Activated CD4-positive, alpha-beta T cell treated with anti-CD3 and anti-CD28 coated beads, Interleukin-2, amount 10 ng/mL, durations not matched to agents 7 days and 5 days (primary cell): ENCODE results near the gene RPAP3. TPM values are rescaled to one million over a fixed set of nuclear protein-coding genes. Genes with fewer than 3 reads are reported as not detected.

Experiments
- CTCF ChIA-PET: fragments of 350-600 bp; sonication (Branson Sonifier 250); formaldehyde crosslinking; loops from one replicate; lab custom pipeline; 2021; ENCODE audit warnings: antibody characterized with exemption; lab: Charles Lee
- POLR2A ChIA-PET: fragments of 350-600 bp; sonication (Branson Sonifier 250); formaldehyde crosslinking; loops from one replicate; lab custom pipeline; 2021; ENCODE audit warnings: antibody characterized with exemption; lab: Charles Lee
- DNase-seq: peaks from one replicate; pipeline ENCODE4 v3.0.0-alpha.2; 2020
- H3K27ac Mint-ChIP-seq: one replicate; pipeline ENCODE4 v1.8.0; 2021; ENCODE audit warnings: mild to moderate bottlenecking, moderate library complexity, mixed read lengths
- H3K27me3 Mint-ChIP-seq: one replicate; pipeline ENCODE4 v1.8.0; 2021; ENCODE audit warnings: mixed read lengths
- H3K36me3 Mint-ChIP-seq: one replicate; pipeline ENCODE4 v1.8.0; 2021; ENCODE audit warnings: low read depth, mixed read lengths
- H3K4me1 Mint-ChIP-seq: one replicate; pipeline ENCODE4 v1.8.0; 2021; ENCODE audit warnings: mixed read lengths
- H3K4me3 Mint-ChIP-seq: one replicate; pipeline ENCODE4 v1.8.0; 2021; ENCODE audit warnings: mild to moderate bottlenecking, moderate library complexity, mixed read lengths
- H3K9me3 Mint-ChIP-seq: one replicate; pipeline ENCODE4 v1.8.0; 2021; ENCODE audit warnings: mixed read lengths
- total RNA-seq, 2 experiments: library from RNA; stranded (reverse); gene quantifications; one replicate each; pipeline ENCODE4 v1.2.3, GENCODE V29; 2021

RPAP3 gene, protein sequence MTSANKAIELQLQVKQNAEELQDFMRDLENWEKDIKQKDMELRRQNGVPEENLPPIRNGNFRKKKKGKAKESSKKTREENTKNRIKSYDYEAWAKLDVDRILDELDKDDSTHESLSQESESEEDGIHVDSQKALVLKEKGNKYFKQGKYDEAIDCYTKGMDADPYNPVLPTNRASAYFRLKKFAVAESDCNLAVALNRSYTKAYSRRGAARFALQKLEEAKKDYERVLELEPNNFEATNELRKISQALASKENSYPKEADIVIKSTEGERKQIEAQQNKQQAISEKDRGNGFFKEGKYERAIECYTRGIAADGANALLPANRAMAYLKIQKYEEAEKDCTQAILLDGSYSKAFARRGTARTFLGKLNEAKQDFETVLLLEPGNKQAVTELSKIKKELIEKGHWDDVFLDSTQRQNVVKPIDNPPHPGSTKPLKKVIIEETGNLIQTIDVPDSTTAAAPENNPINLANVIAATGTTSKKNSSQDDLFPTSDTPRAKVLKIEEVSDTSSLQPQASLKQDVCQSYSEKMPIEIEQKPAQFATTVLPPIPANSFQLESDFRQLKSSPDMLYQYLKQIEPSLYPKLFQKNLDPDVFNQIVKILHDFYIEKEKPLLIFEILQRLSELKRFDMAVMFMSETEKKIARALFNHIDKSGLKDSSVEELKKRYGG
- 10 to 100 TPM; 40.3 to 42.9 TPM for total RNA-seq

DNA sequence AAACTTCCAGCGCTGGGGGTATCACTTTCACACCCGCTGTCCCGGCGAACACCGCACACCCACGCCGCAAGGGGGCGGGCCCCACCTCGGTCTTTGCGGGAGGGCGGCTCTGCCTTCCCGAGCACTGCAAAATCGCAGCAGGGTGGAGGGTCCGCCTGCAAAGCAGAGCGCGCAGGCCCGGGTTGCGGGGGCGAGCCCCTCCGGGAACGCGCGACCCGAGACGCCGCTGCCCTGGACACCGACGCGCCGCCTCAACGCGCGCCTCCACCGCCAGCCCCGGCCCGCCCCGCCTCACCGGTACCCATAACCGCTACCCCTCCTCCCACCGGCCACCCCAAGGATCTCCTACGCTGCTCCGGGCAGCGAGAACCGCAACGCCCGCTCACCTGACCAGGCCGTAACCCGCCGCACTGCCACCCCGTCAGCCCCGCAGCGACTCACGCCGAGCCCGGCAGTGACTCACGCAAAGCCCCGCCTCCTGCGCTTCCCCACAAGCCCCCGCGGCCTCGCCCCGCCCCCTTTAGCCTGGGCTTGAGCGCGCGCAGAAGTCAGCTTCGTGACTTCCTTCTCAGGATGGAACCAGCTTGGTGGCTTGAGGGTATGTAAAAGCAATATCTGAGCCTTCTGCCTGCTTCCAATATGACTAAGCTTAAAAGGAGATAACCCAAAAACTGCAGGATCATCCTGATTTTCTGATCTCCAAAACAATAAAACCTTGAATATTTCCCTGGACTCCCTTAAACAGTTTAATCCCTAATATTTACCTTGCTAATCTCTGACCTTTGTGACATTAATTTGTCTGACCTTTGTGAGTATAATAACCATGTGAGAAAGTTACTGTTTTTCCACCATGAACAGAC lies at the start of gene RPAP3:
Gene RPAP3, minus strand, starts transcription at position 465 of the 860 bp plus-strand sequence. CDS start 3,190 bp downstream, outside the sequence.
- peaks cover 46% of the 10 kb centered on the region for H3K4me1 Mint-ChIP-seq
- H3K27me3 Mint-ChIP-seq: no peaks in the 10 kb centered on the region
- H3K36me3 Mint-ChIP-seq: peaks cover 16% of the 10 kb centered on the region
- CTCF ChIA-PET: interaction anchor here (0.5 to 2.7 kb wide), 5 partner anchors 10 to 104 kb away, joined by 3 to 8 read pairs (median 3); no protein-coding TSS in a partner anchor
- H3K9me3 Mint-ChIP-seq: no peaks in the 10 kb centered on the region
- peak within 1 kb of the TSS; percentile 97 for H3K27ac Mint-ChIP-seq
- peak; percentile 98 for DNase-seq
- POLR2A ChIA-PET: no interaction called here
- peak within 1 kb of the TSS; percentile 90 for H3K4me3 Mint-ChIP-seq

DNA sequence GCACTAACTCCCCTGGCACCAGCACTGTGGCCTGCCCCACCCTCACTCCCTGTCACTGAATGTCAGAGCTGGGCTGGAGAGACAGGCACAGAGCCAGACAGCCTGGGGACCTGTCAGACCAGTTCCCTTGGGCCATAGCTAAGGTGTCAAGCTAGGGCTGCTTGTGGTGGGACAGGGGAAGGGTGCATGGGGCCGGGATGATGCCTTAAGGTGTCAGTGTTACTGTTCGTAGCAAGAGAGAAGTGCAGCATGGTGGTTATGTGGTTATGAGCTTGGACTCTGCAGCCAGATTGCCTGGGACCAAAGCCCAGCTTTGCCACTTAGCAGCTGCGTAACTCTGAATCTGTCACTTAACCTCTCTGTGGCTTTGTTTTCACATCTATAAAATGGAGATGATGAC lies 49.1 kb upstream of the RPAP3 start:
- Mint-ChIP-seq H3K27me3 (no peaks in the 10 kb centered on the region), H3K4me1 (peaks cover 27% of the 10 kb centered on the region), H3K9me3 (no peaks in the 10 kb centered on the region), H3K36me3 (no peaks in the 10 kb centered on the region), H3K27ac (no peak overlapping the region), H3K4me3 (no peak overlapping the region)
- ChIA-PET CTCF (interaction anchor here (0.6 to 10.5 kb wide), 14 partner anchors 10 to 330 kb away, joined by 3 to 162 read pairs (median 5); partner anchors contain the start of gene RPAP3), POLR2A (no interaction called here)
- no peak for DNase-seq

DNA sequence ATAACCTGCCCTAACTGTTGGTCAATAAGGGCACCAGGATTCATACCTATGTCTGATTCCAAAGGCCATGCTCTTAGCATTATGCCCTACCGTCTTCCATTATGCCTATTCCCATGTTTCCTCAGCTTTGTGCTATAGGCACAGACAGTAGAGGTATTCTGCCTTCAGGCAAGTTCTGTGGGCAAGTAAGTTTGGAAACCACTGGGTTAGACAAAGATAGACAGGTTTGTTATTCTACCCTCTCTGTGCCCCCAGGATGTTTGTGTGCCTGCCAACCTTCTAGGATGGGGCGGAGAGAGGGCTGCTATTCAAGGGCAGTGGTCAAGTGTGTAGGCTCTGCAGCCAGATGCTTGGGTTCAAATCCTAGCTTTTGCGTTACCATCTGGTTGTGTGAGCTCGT lies 48.3 kb upstream of the RPAP3 start:
- no peaks in the 10 kb centered on the region for H3K27me3 Mint-ChIP-seq
- no peaks in the 10 kb centered on the region for H3K9me3 Mint-ChIP-seq
- H3K27ac Mint-ChIP-seq: no peak overlapping the region
- ChIA-PET POLR2A (no interaction called here), CTCF (interaction anchor here (0.9 to 10.5 kb wide), 8 partner anchors 9 to 84 kb away, joined by 3 to 162 read pairs (median 6); no protein-coding TSS in a partner anchor)
- no peak overlapping the region for H3K4me3 Mint-ChIP-seq
- peaks cover 24% of the 10 kb centered on the region for H3K4me1 Mint-ChIP-seq
- H3K36me3 Mint-ChIP-seq: no peaks in the 10 kb centered on the region
- DNase-seq: no peak

DNA sequence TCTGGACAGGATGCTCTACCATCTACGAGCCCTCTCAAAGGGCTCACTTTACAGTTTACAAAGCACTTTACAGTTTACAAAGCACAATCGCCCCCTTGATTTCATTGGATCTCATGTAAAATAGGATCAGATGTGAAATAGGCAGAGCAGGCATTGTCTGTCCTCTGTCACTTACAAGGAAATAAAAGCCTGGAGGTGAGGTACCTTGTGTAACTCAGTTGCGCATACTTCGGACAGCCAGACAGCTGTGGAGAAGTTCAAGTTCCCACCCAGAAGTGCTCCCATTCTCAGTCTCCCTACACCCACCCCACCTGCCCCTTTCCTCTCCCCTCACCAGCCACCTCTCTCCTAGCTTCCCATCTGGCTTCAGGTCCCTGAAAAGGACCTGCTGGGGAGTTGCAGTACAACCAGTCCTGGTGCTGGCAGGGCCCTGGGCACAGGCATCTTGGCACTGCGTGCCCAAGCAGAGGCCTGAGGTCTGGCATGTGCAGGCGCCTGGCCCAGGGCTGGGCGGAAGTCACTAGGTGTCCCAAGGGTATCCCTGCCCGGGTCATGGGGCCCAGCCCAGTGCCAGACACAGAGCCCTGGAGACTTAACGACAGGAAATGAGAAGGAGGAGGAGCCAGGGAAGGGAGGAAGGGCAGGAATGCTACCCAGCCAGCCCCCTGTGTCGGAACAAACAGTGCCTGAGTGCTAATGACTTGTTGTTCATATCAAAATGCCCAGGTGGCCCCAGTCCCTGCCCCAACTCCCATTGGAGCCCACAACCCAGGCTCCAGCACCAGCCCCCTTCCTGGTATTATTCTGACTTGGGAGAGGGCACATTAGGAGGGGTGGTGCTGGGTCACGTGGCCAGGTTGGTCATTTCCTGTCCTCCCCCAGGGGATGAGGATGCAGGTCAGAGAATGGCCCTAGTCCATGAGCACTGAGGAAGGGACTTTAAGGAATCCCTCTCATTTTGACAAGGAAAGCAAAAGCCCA lies 47.5 kb upstream of the RPAP3 start:
- DNase-seq: no peak
- Mint-ChIP-seq H3K27me3 (no peaks in the 10 kb centered on the region), H3K4me1 (peaks cover 20% of the 10 kb centered on the region), H3K4me3 (no peak overlapping the region), H3K27ac (no peak overlapping the region), H3K36me3 (no peaks in the 10 kb centered on the region), H3K9me3 (no peaks in the 10 kb centered on the region)
- POLR2A ChIA-PET: no interaction called here
- CTCF ChIA-PET: interaction anchor here (0.7 to 10.5 kb wide), 8 partner anchors 9 to 85 kb away, joined by 3 to 162 read pairs (median 6); no protein-coding TSS in a partner anchor

DNA sequence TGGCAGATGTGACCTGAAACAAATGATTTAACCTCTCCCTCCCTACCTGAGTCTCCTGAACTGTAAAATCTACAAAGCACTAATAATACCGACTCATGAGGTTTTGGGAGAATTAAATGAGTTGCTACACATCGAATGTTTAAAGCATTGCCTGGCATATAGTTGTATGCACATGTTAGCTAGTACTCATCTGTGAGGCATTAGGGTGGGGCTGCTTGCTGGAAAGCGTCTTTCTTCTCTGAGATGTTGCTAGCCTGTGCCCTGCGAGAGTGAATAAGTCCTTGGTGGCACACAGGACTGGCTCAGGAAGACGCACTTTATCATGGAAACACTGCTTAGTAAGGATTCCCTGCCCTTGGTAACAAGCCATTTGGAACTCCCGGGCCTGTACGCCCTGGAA lies 46.7 kb upstream of the RPAP3 start:
- H3K36me3 Mint-ChIP-seq: no peaks in the 10 kb centered on the region
- H3K27me3 Mint-ChIP-seq: no peaks in the 10 kb centered on the region
- peaks cover 16% of the 10 kb centered on the region for H3K4me1 Mint-ChIP-seq
- CTCF ChIA-PET: interaction anchor here (0.7 to 4.2 kb wide), 6 partner anchors 9 to 37 kb away, joined by 3 to 18 read pairs (median 6); no protein-coding TSS in a partner anchor
- H3K9me3 Mint-ChIP-seq: no peaks in the 10 kb centered on the region
- no peak overlapping the region for H3K4me3 Mint-ChIP-seq
- POLR2A ChIA-PET: no interaction called here
- no peak overlapping the region for H3K27ac Mint-ChIP-seq
- DNase-seq: no peak

DNA sequence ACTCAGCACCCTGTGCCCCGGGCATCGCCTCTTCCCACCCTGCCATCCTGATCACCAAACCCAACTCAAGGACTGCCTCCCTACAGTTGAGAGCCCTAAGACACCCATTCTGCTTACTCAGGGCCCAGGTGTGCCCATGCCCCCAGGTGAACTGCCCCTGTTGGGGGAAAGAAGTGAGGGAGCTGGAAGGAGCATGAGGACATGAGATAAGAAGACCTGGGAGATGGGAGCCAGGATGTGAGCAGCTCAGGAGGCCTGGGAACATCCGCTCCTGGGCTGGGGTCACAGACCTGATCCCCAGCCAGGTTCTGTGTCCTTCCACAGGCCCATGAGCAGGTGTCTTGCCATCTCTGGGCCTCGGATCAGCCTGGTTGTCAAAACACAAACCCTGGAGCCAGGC lies 46.3 kb upstream of the RPAP3 start:
- no peak for DNase-seq
- no peaks in the 10 kb centered on the region for H3K27me3 Mint-ChIP-seq
- no peaks in the 10 kb centered on the region for H3K36me3 Mint-ChIP-seq
- H3K4me3 Mint-ChIP-seq: no peak overlapping the region
- POLR2A ChIA-PET: no interaction called here
- H3K27ac Mint-ChIP-seq: no peak overlapping the region
- no peaks in the 10 kb centered on the region for H3K9me3 Mint-ChIP-seq
- H3K4me1 Mint-ChIP-seq: peaks cover 15% of the 10 kb centered on the region
- CTCF ChIA-PET: interaction anchor here (0.6 to 3.1 kb wide), 4 partner anchors 9 to 21 kb away, joined by 3 to 10 read pairs (median 9); no protein-coding TSS in a partner anchor

DNA sequence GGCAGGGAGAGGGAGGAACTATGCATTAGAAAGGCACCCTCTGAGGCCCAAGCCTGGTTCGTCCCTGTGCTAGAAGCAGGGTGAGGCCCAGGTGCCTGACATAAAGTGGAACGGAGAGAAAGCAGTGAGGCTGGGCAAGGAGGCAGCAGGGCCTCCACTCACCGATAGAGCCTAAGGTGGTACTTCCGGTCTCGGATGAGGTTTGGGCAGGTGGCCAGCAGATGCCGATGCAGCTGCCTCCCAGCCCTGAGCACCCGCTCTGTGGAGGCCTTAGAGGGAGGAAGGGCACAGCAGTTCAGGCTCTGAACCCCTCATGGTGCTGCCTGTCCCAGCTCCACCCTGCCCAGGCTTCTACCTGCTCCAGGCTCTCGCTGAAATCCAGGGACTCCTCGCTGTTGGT lies 45.7 kb upstream of the RPAP3 start:
- H3K9me3 Mint-ChIP-seq: no peaks in the 10 kb centered on the region
- H3K36me3 Mint-ChIP-seq: no peaks in the 10 kb centered on the region
- H3K27ac Mint-ChIP-seq: no peak overlapping the region
- ChIA-PET POLR2A (no interaction called here), CTCF (interaction anchor here (0.6 to 3.1 kb wide), 4 partner anchors 8 to 20 kb away, joined by 3 to 10 read pairs (median 9); no protein-coding TSS in a partner anchor)
- no peak overlapping the region for H3K4me3 Mint-ChIP-seq
- DNase-seq: no peak
- no peaks in the 10 kb centered on the region for H3K27me3 Mint-ChIP-seq
- peaks cover 15% of the 10 kb centered on the region for H3K4me1 Mint-ChIP-seq

DNA sequence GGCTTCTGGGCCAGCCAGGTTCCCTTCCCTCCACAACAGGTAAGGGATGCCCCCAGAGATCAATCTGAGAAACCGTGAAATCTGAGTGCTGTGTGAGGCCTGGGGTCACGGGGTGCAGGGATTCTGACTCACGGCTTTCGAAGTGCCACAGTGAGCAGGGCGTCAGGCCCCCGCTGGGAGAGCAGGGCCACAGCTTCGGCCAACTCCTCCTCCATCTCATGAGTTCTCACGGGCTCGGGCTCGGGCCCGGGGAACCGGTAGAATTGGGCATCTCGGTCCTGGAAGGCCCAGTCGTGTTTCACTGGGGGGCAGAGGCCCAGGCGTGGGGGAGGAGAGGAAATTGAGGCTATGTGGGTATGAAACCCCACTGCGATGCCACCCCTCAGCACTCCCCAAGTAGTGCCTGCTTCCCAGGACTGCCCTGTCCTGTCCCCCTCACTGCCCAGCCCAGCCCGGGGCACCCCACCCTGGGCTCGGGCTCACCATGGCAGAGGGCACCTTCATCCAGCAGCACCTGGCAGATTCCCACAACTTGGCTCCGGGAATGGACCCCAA lies 45.2 kb upstream of the RPAP3 start:
- Mint-ChIP-seq H3K9me3 (no peaks in the 10 kb centered on the region), H3K4me1 (peaks cover 13% of the 10 kb centered on the region), H3K4me3 (no peak overlapping the region), H3K36me3 (no peaks in the 10 kb centered on the region), H3K27me3 (no peaks in the 10 kb centered on the region), H3K27ac (no peak overlapping the region)
- no peak for DNase-seq
- CTCF ChIA-PET: interaction anchor here (2.0 to 3.1 kb wide), 3 partner anchors 7 to 16 kb away, joined by 8 to 10 read pairs (median 10); no protein-coding TSS in a partner anchor
- POLR2A ChIA-PET: no interaction called here

DNA sequence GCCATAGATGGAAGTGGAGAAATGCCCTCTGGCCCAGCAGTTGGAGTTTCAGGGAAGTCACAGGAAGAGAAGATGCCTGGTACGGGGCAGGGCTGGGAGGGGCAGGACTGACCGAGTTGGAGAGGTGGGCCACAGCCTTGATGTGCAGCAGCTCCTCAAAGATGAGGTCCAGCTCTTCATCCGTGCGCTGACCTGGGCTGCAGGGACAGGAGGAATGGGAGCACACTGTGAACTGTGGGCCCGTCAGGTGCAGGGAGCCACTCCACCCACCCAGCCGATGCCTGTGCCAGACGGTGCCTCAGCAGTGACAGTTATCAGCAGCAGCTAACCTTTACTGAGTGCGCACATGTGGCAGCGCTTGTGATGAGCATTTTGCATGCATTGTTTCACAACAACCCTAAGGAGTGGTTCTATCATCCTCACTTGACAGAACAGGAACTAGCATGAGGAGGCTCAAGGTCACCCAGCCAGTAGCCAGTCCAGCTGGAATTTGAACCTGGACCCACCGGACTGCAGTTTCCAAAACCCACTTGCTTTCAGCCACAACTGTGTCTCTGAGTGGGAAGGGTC lies 44.5 kb upstream of the RPAP3 start:
- DNase-seq: no peak
- H3K27ac Mint-ChIP-seq: no peak overlapping the region
- CTCF ChIA-PET: interaction anchor here (2.0 to 3.1 kb wide), 2 partner anchors 9 to 16 kb away, joined by 8 to 10 read pairs; no protein-coding TSS in a partner anchor
- no peaks in the 10 kb centered on the region for H3K36me3 Mint-ChIP-seq
- H3K27me3 Mint-ChIP-seq: no peaks in the 10 kb centered on the region
- POLR2A ChIA-PET: no interaction called here
- no peaks in the 10 kb centered on the region for H3K9me3 Mint-ChIP-seq
- H3K4me1 Mint-ChIP-seq: peaks cover 7% of the 10 kb centered on the region
- no peak overlapping the region for H3K4me3 Mint-ChIP-seq

DNA sequence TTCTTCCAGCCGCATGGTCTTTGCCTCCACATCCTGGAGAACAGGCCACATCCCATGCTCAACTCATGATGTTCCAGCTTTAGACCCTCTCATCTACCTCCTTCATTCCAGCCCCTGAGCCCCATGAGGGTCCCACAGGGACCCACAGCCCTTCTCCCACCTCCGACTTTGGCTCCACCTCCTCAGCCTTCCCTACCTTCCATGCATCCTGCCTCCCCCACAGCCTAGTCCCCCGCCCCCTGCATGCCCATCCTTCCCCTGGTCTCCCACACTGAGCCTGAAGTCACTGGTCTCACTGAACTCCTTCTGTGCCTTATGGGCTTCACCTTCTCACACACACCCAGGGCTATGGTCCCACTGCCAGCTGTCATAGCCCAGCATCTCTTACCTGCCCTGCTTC lies 43.1 kb upstream of the RPAP3 start:
- Mint-ChIP-seq H3K4me1 (peaks cover 2% of the 10 kb centered on the region), H3K27ac (no peak overlapping the region)
- POLR2A ChIA-PET: no interaction called here

DNA sequence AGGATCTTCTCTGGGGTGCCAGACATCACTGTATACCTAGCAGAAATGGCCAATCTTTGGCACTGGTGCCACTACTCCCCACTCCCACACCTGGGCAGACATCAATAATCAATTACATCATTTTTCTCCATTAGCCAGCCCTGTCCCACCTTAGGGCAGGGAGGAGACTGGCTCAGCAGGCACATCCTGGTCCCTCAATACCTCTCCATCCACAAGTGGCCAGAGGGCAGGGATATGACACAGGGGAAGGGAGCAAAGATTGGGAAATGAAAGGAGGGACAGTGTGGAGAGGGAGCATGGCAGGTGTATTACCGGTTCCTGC lies 42.6 kb upstream of the RPAP3 start:
- no peaks in the 10 kb centered on the region for H3K9me3 Mint-ChIP-seq
- peaks cover 2% of the 10 kb centered on the region for H3K4me1 Mint-ChIP-seq
- POLR2A ChIA-PET: no interaction called here
- no peak for DNase-seq
- peaks cover 8% of the 10 kb centered on the region for H3K27me3 Mint-ChIP-seq
- H3K27ac Mint-ChIP-seq: no peak overlapping the region
- H3K4me3 Mint-ChIP-seq: no peak overlapping the region
- H3K36me3 Mint-ChIP-seq: no peaks in the 10 kb centered on the region
- CTCF ChIA-PET: interaction anchor here (0.9 to 9.8 kb wide), 3 partner anchors 10 to 89 kb away, joined by 3 to 162 read pairs (median 5); partner anchors contain the start of gene RAPGEF3

More for the DNA sequence above, 43.1 kb upstream of the RPAP3 start:
- peaks cover 5% of the 10 kb centered on the region for H3K27me3 Mint-ChIP-seq
- DNase-seq: no peak
- H3K4me3 Mint-ChIP-seq: no peak overlapping the region
- no peaks in the 10 kb centered on the region for H3K9me3 Mint-ChIP-seq
- no peaks in the 10 kb centered on the region for H3K36me3 Mint-ChIP-seq
- CTCF ChIA-PET: interaction anchor here (9.8 kb wide), 1 partner anchor 10 kb away, joined by 162 read pairs; the partner anchor contains the start of gene RAPGEF3
